HG02981 (cell line): ENCODE results near the gene TUFT1.
"Not testable (repeated sequence)": the region's sequence is repeated elsewhere in the genome, so short reads cannot be mapped to it uniquely, and the experiment has no call there.

ENCODE experiments used
- ATAC-seq: cut with Tn5 transposase; IDR thresholded peaks from one replicate; pipeline ENCODE4 v1.9.1; 2021; ENCODE audit warnings: mild to moderate bottlenecking, moderate library complexity; ENCODE audit not compliant: unreplicated experiment

The TUFT1 gene

DNA sequence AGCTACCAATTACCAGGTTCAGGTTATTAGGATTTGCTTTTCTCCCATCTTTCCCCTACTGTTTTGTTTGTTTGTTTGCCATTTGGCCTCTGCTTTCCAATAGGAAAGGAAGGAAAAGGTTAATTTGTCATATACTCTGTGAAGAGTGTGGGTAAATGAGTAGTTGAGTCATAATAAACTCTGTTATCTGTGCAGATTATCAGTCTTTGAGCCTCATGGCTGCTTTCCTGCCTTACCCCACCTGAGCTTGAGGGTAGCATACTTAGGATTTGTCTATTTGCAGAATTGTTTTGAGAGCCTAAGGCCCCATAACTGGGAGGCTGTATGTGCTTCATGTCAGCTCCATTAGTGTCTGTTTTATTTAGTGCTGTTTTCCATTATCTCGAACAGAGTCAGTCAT is 38.8 kb downstream of the TUFT1 start:
- no peak for ATAC-seq

DNA sequence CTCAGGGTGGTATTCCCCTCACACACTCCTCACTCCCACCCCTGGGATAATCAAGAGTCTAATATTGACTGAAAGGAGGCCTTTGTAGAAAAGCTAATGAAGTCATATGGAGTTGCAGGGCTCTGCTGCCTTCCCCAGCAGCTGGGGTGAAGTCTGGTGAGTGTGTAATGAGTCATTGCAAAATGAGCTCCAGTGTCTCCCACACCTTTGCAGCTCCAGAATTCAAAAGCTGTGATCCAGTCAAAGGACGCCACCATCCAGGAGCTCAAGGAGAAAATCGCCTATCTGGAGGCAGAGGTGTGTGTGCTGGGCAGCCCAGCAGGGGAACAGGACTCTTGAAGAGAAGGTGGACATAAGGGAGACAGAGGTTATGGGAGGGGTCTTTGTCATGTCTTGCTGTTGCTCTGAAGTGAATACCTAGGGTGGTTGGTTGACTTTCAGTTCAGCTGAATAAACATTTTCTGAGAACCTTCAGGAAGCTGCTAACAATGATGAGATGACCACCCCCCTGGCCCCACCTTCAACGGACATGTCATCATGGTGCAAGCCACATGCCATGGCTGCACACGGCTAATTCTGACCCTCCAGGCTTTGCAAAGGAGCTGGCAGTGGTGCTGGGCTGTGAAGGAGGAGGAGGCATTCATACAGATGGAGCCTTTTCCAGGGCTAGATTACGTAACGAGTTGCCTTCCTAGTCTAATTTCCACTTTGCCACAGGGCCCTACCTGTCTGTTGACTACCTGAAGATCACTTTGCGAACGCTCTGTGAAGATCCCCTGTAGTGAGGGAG is 39.5 kb downstream of the TUFT1 start:
- no peak for ATAC-seq

DNA sequence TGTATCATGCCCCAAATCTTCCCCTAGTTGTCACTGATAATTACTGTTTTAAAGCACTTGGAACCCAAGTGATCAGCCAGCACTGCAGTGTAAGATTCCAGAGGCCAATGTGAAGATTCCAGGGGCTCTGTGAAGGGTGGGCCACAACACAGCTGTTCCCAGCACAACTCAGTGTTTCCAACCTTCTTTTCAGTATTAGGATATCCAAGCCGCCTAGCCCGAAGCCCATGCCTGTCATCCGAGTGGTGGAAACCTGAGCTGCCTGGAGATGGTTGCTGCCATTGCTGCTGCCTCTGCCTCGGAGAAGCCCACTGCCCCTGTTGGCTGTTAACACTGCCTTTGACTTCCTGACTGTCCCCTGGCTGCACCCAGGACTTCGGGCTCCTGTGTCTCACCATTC is 41.3 kb downstream of the TUFT1 start:
- no peak for ATAC-seq

DNA sequence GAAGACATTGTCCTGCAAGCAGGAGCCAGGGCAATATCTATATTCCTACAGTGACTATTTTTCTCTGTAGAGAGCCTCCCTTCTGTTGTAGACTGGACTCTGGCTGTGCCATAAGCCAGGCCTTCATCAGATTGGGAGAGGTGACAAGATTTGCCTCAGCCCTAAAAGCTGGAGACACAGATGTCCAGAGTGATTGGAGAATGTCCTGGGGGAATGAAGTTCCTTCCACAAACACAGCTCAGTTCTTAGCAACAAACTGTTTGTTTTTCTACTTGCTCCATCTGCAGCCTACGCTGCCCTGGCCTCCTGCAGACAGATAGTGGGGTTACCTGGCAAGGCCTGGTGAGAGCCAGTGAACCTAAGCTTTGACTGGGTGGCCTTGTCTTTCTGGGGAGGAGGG is 41.8 kb downstream of the TUFT1 start:
- ATAC-seq, result no peak

DNA sequence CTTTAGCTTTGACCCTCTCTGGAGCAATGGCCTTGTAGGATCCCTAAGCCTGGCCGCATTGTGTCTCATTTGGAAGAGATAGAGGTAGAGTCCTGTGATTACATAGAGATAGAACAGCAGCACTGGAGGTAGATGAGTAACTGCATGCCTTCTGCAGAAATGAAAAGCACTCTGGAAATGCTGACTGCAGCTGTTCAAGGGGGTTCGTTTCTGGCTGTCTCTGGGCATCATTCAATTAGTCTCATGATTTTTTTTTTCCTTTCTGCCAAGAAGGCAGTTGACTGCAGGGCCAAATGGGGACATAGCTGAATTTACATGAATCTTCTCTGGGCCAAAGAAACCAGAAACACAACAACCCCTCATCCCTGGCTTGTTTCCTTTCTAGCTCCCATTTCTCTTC is 43.7 kb downstream of the TUFT1 start:
- ATAC-seq, result no peak

DNA sequence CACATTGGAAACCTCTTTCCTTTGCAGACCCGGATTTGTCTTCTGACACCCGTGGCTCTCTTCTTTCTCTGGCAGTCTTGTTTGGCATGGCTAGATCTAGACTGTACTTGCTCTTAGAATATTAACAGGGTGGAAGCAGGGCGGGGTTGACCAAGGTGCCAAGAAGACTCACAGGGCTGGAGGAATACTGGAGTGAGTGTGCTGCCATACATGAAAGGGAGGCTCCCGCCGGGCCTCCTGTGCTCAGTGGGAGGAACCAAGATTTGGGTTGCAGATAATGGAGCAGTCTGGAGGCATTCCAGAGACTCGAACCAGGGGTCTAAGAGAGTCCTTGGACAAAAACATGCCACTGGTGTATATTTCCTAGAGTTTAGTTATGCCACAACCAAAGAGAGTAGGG is 44.2 kb downstream of the TUFT1 start:
- ATAC-seq, result no peak

DNA sequence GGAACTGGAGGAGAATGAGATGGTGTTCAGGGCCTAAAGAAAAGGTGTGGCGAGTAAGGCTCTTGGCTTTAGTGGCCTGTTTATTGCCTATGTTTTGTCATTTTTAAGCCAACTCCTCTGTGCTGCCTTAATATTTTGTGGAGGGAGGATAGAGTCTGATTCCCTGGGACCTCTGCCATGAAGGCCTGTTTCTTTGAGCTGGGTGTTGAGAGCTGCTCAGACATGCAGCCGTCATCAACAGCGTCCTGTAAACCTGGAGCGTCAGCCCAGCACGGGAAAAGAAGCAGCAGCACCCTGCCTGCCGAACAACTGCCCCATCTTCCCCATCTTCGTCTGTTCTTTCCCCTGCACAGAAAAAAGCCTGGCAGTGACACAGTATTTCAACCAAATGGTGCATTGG is 44.7 kb downstream of the TUFT1 start:
- ATAC-seq, result no peak

DNA sequence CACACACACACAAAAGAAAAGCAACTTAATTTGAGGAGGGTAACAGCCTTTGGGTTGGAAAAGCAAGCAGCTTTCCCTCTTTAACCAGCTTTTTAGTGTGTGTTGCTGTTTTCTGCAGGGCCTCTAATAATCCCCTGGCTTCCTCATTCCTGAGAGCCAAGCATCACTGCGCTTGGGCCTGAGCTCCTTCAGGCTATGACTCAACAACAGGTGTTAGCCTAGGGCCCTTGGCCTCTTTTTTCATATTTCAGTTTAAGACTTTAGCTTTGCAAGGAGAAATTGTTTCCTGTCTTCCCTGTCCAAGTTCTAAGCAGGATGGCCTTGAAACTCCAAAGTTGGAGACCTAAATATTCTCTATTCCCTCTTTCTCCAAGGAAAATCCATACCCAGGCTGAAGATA is 45.5 kb downstream of the TUFT1 start:
- no peak for ATAC-seq

DNA sequence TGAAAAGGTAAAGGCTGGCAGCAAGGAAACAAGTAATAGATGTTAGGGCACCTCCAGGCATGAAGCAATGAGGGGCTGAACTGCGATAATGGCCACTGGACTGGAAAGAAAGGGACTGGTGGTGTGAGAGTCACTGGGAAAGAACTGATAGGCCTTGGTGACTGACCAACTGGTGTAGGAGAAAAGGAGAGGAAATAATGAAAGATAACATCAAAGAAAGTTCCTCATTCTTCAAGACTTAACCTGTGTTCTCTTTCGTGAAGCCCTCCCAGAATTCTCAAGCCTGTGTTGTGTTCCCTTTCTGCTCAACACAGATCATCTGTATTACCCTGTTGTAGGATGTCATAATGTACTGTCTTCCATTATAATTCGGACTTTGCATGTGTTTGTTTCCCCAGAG is 50.9 kb downstream of the TUFT1 start:
- ATAC-seq, result no peak

DNA sequence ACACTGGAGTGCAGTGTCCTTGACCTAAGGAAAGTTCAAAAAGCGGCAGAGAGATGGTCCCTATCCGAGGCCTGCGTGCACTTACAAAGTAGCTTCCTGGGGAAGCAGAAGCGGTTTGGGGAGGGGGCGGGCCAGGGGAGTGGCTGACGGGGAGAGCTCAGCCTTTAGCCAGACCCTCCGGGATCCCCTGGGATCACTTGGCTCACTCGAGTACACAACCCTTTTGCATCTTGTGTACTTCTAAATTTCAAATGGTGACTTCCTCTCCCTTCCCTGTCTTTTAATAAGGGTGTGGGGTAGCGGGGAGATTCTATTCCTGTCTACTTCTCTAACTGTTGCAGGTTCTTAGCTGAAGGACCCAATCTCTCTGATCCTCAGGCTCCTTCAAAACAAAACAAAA is 53.6 kb downstream of the TUFT1 start:
- ATAC-seq, result no peak

DNA sequence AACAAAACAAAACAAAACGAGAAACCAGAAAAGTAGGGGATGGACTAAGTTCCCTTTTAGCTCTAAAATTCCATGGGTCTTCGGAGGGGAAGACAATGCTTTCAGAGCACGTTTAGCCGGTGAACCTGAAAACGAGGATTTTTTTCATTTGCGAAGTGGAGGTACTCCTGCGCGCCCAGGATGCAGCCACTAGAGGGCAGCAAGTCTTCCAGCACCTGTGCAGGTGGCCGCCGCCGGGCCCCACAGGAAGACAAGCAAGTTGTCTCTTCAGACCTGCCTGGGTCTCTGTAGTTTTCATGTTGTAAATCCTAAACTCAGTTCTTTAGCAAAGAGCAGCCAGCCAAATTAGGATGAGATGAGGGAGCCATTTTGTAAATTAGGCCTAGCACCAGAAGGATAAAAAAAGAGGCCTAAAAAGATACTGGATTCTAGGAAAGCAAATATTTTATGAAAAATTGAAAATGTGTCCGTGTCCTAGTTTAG is 54.1 kb downstream of the TUFT1 start:
- no peak for ATAC-seq

DNA sequence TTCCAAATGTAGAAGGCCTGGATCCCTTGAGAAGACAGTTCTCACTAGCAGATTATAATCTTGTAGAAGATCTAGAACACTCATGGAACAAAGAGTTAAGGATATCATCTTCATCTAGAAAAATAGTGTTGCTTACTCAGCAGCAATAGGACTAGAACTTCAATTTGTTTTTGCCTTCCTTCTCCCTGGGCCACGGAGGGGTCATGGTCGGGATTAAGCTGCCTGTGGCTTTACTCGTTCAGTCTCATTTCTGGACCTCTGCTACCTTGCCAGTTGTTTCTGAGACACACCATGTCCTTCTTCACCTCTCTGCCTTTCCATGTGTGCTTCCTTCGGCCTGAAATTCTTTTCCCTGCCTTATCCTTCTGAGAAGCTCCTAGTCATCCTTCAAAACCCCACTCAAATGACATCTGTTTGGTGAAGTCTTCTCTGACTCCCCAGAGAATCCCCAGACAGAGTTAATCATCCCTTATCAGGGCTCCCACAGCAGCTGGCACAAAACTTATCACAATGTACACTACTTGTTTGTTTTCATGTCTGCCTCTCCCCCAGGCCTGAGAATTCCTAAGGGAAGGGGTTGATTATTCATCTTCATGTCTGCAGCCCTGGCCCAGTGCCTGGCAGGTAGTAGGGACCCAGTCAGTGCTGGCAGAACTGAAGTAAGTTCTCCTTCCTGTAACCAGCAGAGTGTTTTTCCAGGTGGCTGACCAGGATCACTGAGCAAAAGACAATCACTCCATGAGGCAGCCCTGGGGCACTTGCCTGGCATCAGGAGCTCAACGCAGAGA is 56.3 kb downstream of the TUFT1 start:
- ATAC-seq, result no peak

DNA sequence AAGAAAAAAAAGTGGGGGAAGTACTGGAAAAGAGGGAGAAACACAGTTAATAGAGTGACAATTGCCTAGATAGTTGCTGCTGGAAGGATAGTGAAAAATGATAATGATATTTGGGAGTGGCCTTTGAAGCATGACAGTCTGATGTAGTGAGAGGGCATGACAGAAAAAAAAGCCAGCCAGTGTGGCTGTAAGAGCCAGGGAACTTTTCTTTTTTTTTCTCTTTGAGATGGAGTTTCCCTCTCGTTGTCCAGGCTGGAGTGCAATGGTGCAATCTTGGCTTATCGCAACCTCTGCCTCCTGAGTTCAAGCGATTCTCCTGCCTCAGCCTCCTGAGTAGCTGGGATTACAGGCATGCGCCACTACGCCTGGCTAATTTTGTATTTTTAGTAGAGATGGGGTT is 62.4 kb downstream of the TUFT1 start:
- ATAC-seq, result not testable (repeated sequence)

DNA sequence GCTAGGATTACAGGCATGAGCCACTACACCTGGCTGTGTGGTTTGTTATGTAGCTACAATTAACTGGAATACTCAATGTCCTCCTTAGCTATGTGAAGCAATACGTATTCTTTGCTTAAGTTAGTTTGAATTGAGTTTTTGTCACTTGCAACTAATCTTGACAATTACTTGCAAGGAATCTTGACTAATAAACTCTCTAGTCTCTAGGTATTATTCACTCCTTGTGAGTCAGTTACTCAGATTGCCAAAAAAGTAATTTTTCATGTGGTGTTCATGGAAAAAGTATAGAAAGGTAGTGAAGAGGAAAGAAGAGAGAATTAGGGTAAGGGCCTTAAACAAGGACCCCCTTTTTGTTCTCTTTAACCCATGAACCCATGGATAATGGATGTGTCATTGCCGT is 64.2 kb downstream of the TUFT1 start:
- no peak for ATAC-seq

DNA sequence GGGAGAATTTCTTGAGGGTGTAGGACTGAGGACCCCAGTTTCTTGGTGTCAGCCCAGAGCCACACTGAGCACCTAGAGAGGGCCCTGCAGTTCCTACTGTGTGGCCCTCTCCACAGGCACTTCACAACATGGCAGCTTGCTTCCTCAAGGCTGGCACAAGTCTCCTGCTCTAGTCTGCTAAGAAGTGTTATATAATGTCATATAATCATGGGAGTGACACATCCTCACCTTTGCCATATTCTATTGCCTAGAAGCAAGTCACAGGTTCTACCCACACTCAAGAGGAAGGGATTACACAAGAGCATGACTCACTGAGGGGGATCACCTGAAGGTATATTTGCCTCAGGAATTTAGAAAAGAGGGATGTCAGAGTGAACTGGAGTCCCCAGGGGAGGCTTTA is 66.3 kb downstream of the TUFT1 start:
- no peak for ATAC-seq

DNA sequence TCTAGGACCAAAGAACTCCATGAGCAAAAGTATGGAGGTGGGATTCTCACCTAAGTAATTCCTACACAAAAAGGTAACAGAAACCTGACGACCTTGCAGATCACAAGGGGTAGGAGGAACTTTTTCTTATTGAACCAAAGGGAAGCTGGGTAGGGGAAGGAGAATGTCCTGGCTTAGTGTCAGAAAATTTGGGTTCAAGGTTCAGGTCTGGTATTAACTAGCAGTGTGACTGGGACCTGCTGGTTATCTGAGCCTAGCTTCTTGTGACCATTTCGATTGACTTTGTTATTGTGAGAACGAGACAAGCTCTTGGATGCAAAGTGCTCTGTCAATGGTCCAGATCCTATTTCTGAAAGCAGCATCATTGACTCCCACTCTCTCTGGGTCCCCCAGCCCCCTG is 66.7 kb downstream of the TUFT1 start:
- no peak for ATAC-seq

DNA sequence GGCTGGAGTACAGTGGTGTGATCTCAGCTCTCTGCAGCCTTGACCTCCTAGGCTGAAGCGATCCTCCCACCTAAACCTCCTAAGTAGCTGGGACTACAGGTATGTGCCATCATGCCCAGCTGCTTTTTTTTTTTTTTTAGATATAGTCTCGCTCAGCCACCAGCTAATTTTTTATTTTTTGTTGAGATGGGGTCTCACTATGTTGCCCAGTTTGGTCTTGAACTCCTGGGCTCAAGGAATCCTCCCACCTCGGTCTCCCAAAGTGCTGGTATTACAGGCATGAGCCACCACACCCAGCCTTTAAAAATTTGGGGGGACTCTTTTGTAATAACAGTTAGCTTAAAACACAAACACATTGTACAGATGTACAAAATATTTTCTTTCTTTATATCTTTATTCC is 70.0 kb downstream of the TUFT1 start:
- no peak for ATAC-seq

DNA sequence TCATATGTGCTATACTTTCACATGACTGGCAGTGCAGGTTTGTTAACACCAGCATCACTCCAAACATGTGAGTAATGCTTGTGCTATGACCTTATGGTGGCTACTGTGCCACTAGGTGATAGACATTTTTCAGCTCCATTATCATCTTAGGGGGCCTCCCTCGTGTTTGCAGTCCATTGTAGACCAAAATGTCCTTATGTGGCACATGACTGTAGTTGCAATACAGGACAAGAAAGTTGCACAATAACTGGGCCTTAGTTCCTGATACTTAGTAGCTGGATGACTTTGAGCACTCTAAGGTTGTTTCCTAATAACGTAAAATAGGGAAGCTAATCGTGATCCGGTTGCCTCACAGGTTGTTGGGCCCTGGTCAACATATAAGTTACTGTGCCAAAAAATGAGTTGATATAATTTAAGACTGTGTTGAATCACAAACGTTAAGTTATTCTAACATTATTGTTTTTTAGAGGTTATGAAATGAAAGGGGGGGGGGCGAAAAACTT is 71.2 kb downstream of the TUFT1 start:
- no peak for ATAC-seq

DNA sequence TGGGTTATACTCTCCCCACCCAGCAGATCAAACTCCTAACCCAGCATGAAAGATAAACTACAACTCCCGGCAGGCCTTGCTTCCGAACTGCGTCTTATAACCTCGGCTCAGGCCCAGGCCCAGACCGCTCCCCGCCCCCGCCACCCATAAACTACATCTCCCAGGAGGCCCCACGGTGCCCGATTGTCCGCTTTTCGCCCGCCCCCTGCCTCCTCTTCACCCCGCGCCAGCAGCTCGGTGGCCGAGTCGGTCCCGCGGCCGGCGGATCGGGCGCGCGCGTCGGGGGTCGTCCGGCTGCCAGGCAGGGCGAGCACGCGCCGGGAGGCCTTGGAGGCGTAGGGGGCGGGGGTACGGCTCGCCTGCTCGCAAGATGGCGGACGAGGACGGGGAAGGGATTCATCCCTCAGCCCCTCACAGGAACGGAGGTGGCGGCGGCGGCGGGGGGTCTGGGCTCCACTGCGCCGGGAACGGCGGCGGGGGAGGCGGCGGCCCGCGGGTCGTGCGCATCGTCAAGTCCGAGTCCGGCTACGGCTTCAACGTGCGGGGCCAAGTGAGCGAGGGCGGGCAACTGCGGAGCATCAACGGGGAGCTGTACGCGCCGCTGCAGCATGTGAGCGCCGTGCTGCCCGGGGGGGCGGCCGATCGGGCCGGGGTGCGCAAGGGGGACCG is 71.9 kb downstream of the TUFT1 start, which contains the start of gene SNX27:
Gene SNX27 (plus strand): TSS at position 219 of the 669 bp plus-strand sequence. CDS start 152 bp downstream, at position 371.
- peak; percentile 92 for ATAC-seq

DNA sequence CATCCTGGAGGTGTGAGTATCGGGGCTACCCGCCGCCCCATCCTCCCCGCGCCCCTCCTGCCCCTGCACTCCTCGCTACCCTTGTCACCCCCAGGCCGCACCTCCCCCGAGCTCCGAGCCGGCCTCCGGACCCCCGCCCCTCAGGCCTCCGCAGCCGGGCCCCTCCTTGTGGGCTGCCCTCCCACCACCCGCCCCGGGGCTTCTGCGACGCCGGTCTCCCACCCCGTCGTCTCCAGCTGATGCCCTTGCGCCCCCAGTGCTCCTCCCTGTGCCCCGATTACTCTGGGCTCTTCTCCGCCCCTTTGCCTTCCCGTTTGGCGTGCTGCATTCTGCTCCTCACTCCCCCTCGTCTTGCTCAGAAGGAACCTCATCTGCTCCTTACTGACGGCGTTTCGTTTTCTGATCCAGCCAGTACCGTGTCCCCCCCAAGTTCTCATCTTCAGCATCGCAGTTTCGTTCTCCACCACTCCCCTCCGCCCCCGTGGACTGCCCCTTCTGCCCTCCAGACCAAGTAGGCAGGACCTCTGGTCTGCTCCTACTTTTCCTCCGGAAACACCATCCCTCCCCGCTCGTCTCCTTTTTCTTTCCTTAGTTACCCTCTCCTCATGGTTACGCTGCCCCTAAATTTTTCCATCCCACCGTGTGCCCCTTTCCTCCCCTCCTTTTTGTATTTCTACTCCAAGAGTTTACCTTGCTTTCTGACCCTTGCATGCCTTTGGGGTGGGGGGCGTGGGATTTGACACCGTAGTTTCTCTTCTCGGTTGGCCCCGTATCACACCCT is 72.6 kb downstream of the TUFT1 start:
- peak; percentile 18 for ATAC-seq
